ENCODE measurements around the gene FNDC7. TPM values are rescaled to one million over a fixed set of nuclear protein-coding genes. Genes with fewer than 3 reads are reported as not detected.

FNDC7 gene
- total RNA-seq, 6 experiments from 2014 or later = 0.08 TPM; not detected in 5

- H3K9me3 Mint-ChIP-seq = no peaks in the 10 kb centered on the region
- H3K36me3 Mint-ChIP-seq (ENCODE audit: low read depth) = peaks cover 16% of the 10 kb centered on the region
- peak overlapping the region; percentile 99 for H3K4me3 Mint-ChIP-seq
- DNase-seq = peak; percentile 84
- no peaks in the 10 kb centered on the region; the same call in 1 of the 2 replicates for H3K27me3 Mint-ChIP-seq (ENCODE audit: insufficient read depth)
- TF ChIP-seq, protein P1, sequence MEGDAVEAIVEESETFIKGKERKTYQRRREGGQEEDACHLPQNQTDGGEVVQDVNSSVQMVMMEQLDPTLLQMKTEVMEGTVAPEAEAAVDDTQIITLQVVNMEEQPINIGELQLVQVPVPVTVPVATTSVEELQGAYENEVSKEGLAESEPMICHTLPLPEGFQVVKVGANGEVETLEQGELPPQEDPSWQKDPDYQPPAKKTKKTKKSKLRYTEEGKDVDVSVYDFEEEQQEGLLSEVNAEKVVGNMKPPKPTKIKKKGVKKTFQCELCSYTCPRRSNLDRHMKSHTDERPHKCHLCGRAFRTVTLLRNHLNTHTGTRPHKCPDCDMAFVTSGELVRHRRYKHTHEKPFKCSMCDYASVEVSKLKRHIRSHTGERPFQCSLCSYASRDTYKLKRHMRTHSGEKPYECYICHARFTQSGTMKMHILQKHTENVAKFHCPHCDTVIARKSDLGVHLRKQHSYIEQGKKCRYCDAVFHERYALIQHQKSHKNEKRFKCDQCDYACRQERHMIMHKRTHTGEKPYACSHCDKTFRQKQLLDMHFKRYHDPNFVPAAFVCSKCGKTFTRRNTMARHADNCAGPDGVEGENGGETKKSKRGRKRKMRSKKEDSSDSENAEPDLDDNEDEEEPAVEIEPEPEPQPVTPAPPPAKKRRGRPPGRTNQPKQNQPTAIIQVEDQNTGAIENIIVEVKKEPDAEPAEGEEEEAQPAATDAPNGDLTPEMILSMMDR (IDR thresholded peaks at IDR 0.05) = no peak
- peak overlapping the region; percentile 99 for H3K27ac Mint-ChIP-seq
- peaks cover 33% of the 10 kb centered on the region for H3K4me1 Mint-ChIP-seq (ENCODE audit: low read depth)
Measured at GRCh38 chr1:108747171-108747850, 34.6 kb downstream of the FNDC7 start.

- TF ChIP-seq, protein P1 (IDR thresholded peaks at IDR 0.05) = no peak
- peak overlapping the region; percentile 99 for H3K4me3 Mint-ChIP-seq
- no peaks in the 10 kb centered on the region for H3K9me3 Mint-ChIP-seq
Measured at GRCh38 chr1:108747898-108748297, 35.2 kb downstream of the FNDC7 start.

GRCh38 chr1:108749081-108749480 lies 36.4 kb downstream of the FNDC7 start:
- Mint-ChIP-seq H3K4me3 (peak overlapping the region; percentile 4; the same call in 1 of the 2 replicates), H3K36me3 (ENCODE audit: low read depth) (peaks cover 23% of the 10 kb centered on the region), H3K27ac (peak overlapping the region; percentile 19), H3K4me1 (ENCODE audit: low read depth) (peaks cover 33% of the 10 kb centered on the region), H3K9me3 (no peaks in the 10 kb centered on the region), H3K27me3 (ENCODE audit: insufficient read depth) (no peaks in the 10 kb centered on the region; the same call in 1 of the 2 replicates)
- TF ChIP-seq, protein P1 (IDR thresholded peaks at IDR 0.05) = no peak
- no peak for DNase-seq

More at GRCh38 chr1:108747898-108748297, 35.2 kb downstream of the FNDC7 start:
- Mint-ChIP-seq H3K36me3 (ENCODE audit: low read depth) (peaks cover 20% of the 10 kb centered on the region), H3K27me3 (ENCODE audit: insufficient read depth) (no peaks in the 10 kb centered on the region; the same call in 1 of the 2 replicates), H3K27ac (peak overlapping the region; percentile 74), H3K4me1 (ENCODE audit: low read depth) (peaks cover 33% of the 10 kb centered on the region)
- DNase-seq = no peak

GRCh38 chr1:108750476-108751181 lies 37.9 kb downstream of the FNDC7 start:
- H3K27ac Mint-ChIP-seq = no peak overlapping the region
- DNase-seq = no peak
- peaks cover 27% of the 10 kb centered on the region for H3K36me3 Mint-ChIP-seq (ENCODE audit: low read depth)
- H3K9me3 Mint-ChIP-seq = no peaks in the 10 kb centered on the region
- TF ChIP-seq, protein P1 (IDR thresholded peaks at IDR 0.05) = no peak
- no peaks in the 10 kb centered on the region; the same call in 1 of the 2 replicates for H3K27me3 Mint-ChIP-seq (ENCODE audit: insufficient read depth)
- no peak overlapping the region; the same call in 1 of the 2 replicates for H3K4me3 Mint-ChIP-seq
- H3K4me1 Mint-ChIP-seq (ENCODE audit: low read depth) = peaks cover 43% of the 10 kb centered on the region

DNA sequence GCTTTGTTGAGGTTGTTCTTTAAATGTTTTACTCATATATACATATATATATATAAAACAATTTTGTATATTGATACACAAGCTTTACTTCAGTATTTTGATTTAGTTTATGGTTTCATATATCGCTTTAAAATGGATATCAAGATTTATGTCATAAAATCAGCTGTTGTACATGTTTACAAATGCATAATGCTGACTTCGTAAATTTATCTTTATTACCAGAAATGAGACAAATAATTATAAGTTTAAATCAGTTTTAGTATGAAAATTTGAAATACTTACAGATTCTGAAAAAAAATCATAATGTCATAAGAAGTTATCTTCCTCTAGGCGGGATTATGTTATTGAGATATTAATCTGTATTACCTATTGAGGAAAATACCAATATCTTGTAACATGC lies 40.7 kb downstream of the FNDC7 start:
- DNase-seq = no peak
- Mint-ChIP-seq H3K36me3 (ENCODE audit: low read depth) (peaks cover 18% of the 10 kb centered on the region), H3K4me1 (ENCODE audit: low read depth) (peaks cover 33% of the 10 kb centered on the region), H3K9me3 (no peaks in the 10 kb centered on the region), H3K4me3 (no peak overlapping the region), H3K27me3 (ENCODE audit: insufficient read depth) (no peaks in the 10 kb centered on the region), H3K27ac (no peak overlapping the region)
- TF ChIP-seq, protein P1 (IDR thresholded peaks at IDR 0.05) = no peak
